HG03442 (cell line): ENCODE data around the gene APOL1.
"Not testable (repeated sequence)": the region's sequence is repeated elsewhere in the genome, so short reads cannot be mapped to it uniquely, and the experiment has no call there.

Experiments used
- ATAC-seq: cut with Tn5 transposase; IDR thresholded peaks from one replicate; pipeline ENCODE4 v1.9.1; 2021; ENCODE audit warnings: mild to moderate bottlenecking, moderate library complexity; ENCODE audit not compliant: unreplicated experiment

The APOL1 gene

GRCh38 chr22:36252754-36253522 lies at the start of gene APOL1:
TSS of gene APOL1 (plus strand) at chr22:36253133. CDS start at chr22:36254956, 1,823 bp downstream.
- ATAC-seq = peak; percentile 39

GRCh38 chr22:36203441-36203840 lies 49.5 kb upstream of the APOL1 start:
- not testable (repeated sequence) for ATAC-seq

- no peak for ATAC-seq
Observed at GRCh38 chr22:36204001-36204631, 48.8 kb upstream of the APOL1 start.

GRCh38 chr22:36204632-36205015 lies 48.3 kb upstream of the APOL1 start:
- no peak for ATAC-seq

GRCh38 chr22:36205573-36205972 lies 47.4 kb upstream of the APOL1 start:
- ATAC-seq = not testable (repeated sequence)

- no peak for ATAC-seq
Observed at GRCh38 chr22:36206255-36206654, 46.7 kb upstream of the APOL1 start.

GRCh38 chr22:36208162-36208765 lies 44.7 kb upstream of the APOL1 start:
- no peak for ATAC-seq

GRCh38 chr22:36208914-36209313 lies 44.0 kb upstream of the APOL1 start:
- ATAC-seq = no peak

GRCh38 chr22:36209488-36209908 lies 43.4 kb upstream of the APOL1 start:
- ATAC-seq = not testable (repeated sequence)

- no peak for ATAC-seq
Observed at GRCh38 chr22:36210224-36210623, 42.7 kb upstream of the APOL1 start.

GRCh38 chr22:36211237-36211861 lies 41.6 kb upstream of the APOL1 start:
- ATAC-seq = no peak

GRCh38 chr22:36212901-36213300 lies 40.0 kb upstream of the APOL1 start:
- ATAC-seq = no peak

- no peak for ATAC-seq
Observed at GRCh38 chr22:36213586-36213985, 39.3 kb upstream of the APOL1 start.

GRCh38 chr22:36215981-36216380 lies 37.0 kb upstream of the APOL1 start:
- no peak for ATAC-seq

- no peak for ATAC-seq
Observed at GRCh38 chr22:36218648-36219193, 34.2 kb upstream of the APOL1 start.

- ATAC-seq = no peak
Observed at GRCh38 chr22:36220451-36220921, 32.4 kb upstream of the APOL1 start.

- ATAC-seq = no peak
Observed at GRCh38 chr22:36221799-36222751, 30.9 kb upstream of the APOL1 start.

GRCh38 chr22:36222887-36223450 lies 30.0 kb upstream of the APOL1 start:
- no peak for ATAC-seq

GRCh38 chr22:36223504-36223903 lies 29.4 kb upstream of the APOL1 start:
- ATAC-seq = no peak

GRCh38 chr22:36224245-36224644 lies 28.7 kb upstream of the APOL1 start:
- no peak for ATAC-seq
